Transverse colon (tissue), 3 donors: ENCODE measurements around the gene ARPP21.

Experiments
- CTCF ChIP-seq, 5 experiments: fragments of 200-600 bp in 3 of 5; fragments of 450-650 bp in 2 of 5; sonication (generic) in 3 of 5; IDR thresholded peaks; 1 replicate in 2 of 5; 2 replicates in 3 of 5; pipeline ENCODE4 v1.5.1; 2016 to 2017; ENCODE audit warnings: antibody characterized with exemption in 5 of 5, inconsistent platforms in 3 of 5, mild to moderate bottlenecking in 2 of 5, moderate library complexity in 1 of 5
- POLR2A ChIP-seq: fragments of 450-650 bp; IDR thresholded peaks from one replicate; pipeline ENCODE4 v1.6.1; 2016; ENCODE audit warnings: antibody characterized with exemption, mild to moderate bottlenecking, moderate library complexity

DNA sequence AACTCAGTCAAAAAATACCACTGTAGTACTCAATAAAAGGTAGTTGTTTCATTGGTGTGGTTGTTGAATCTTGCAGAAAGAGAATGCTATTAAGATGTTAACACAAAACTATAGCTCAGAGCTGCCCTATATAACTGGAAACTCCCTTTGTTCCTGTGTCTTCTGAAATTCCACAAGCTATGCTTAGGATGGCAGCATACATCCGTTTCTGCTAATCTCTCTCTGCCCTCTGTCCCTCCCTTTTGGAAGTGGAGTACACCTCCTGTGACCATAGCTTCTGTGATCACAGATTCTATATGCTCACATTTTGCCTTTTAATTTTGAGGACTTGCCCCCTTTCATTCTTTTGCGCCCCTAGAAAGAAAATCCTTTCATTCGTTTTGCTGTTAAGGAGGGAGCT lies 33.7 kb downstream of the ARPP21 start:
- TF ChIP-seq CTCF (IDR thresholded peaks at IDR 0.05) (no peak), POLR2A (no peak)
